GM21447 (cell line): ENCODE data around the gene SHISAL1.
"Not testable (repeated sequence)": the region's sequence is repeated elsewhere in the genome, so short reads cannot be mapped to it uniquely, and the experiment has no call there.

Experiments
- ATAC-seq: cut with Tn5 transposase; IDR thresholded peaks from one replicate; pipeline ENCODE4 v1.9.1; 2021; ENCODE audit not compliant: unreplicated experiment

SHISAL1 gene

DNA sequence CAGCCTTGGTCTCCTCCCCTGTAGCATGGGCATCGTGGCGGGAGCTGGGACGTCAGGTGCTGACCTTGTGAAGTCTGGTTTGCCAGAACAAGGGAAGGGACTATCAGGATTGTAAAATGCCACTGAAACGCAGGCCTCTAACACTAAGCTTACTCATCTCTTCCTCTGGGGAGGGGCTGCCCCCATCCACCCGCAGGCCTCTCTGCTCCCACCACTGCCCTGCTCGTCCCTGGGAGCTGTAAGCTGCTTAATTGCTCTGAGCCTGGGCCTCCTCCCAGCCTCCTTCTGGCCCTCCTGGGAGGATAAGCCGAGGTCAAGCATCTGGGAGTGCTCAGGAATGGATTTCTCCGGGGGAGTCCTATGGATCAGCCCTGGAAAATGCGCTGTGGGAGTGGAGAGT, 8.4 kb downstream of the SHISAL1 start:
- no peak for ATAC-seq

DNA sequence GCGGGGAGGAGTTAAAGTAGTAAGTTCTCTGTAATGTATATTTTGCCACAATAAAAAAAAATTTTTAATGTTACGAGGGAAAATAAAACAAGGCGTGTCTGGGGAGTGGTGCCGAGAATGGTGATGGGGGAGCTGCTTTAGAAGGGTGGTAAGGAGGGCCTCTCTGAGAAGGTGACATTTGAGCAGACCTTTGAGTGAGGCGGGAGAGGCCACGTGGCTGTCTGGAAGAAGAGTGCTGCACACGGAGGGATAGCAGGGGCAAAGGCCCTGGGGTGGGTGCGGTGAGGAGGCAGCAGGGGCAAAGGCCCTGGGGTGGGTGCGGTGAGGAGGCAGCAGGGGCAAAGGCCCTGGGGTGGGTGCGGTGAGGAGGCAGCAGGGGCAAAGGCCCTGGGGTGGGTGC, 10.4 kb downstream of the SHISAL1 start:
- ATAC-seq = not testable (repeated sequence)

DNA sequence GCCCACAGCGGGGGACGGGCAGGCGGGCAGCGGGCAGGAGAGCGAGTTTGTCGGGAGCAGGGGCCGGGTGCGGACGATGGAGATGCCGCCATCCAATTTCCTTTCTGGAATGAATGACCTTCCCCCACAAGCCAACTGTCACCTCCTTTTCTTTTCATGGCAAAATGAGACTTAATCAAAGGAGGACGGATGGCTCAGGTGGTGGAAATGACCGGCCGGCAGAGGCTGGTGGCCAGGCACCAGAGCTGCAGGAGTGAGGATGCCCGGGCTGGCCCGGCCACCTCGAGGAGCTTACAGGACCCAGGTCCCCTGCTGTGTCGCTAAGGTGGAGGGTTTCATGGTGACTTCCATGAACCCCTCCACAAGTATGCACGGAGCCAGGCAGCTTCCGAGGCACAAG, 11.7 kb downstream of the SHISAL1 start:
- ATAC-seq = no peak

DNA sequence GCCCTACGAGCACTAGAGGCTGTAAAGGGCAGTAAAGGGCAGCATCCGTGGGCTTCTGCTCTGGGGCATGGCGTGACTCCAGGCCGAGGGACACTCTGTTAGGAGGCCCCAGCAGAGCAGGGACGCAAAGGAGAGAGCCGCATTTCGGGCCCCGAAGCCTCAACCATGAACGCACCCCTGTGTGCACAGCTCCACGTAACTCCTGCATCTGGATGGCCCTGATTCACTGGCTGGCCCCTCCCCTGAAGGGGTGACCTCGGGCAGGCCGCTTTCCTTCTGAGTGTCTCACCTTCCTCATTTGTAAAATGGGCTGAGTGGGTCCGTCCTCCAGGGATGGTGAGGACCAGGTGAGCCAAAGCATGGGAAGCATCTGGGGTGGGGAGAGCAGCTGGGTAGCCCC, 13.6 kb downstream of the SHISAL1 start:
- ATAC-seq = no peak

GRCh38 chr22:44298406-44299091, 14.2 kb downstream of the SHISAL1 start:
- ATAC-seq = no peak

- ATAC-seq = no peak
These were observed 15.2 kb downstream of the SHISAL1 start for GRCh38 chr22:44297470-44298061.

DNA sequence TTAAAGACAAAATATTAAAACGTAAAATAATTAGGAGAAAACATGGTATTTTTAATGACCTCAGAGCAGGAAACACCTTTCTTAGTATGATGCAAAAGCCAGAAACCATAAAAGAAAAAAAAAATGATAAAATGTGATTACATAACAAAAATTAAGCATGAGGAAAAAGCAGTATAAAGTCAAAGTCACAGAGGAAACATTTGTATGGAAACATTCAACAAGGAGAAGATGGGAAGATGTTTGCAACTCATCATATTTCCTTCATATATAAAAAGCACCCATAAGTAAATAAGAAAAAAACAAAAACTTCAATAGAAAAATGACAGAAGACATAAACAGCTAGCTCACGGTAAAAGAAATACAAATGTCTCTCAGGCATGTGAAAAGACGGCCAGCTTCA, 17.3 kb downstream of the SHISAL1 start:
- no peak for ATAC-seq

DNA sequence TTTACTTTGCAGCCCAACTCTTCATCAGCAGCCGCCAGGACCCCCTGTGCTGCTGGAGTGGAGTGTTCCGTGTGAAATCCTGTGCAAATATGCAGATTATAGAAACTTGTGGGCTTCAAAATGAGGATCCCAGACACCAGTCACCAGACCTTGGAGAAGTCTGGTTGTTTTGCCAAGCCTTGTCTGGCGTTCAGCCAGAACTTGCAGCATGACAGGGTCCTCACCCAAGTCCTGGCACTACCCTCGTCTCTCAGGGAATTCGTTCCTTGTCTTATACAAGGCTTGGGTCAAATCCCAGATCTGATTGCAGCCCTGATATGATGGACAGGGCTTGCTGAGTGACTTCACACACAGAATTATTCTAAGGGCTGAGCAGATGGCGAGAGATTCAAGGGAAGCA, 18.9 kb downstream of the SHISAL1 start:
- ATAC-seq = no peak

GRCh38 chr22:44293034-44293433, 19.7 kb downstream of the SHISAL1 start:
- ATAC-seq = no peak

- no peak for ATAC-seq
These were observed 20.2 kb downstream of the SHISAL1 start for GRCh38 chr22:44292521-44292920.

GRCh38 chr22:44291674-44292360, 20.9 kb downstream of the SHISAL1 start:
- ATAC-seq = no peak

DNA sequence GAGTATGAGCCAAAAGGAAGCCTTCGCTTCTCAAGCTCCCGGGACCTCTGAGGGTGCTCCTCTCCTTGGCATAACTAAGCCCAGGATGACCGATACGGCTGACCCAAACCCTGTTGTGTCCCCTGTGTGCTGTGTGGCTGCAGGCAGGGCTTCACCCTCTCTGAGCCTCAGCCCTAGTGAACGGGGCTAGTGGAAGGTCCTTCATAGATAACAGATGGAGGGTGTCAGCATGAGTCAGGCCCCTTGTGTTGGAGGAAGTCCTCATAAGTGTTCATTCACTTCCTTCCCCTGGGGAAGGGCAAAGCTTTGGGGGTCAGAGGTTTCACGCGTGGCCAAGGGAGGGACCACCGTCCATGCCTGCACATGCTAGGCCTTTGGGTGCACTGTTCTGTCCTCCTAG, 21.5 kb downstream of the SHISAL1 start:
- no peak for ATAC-seq

DNA sequence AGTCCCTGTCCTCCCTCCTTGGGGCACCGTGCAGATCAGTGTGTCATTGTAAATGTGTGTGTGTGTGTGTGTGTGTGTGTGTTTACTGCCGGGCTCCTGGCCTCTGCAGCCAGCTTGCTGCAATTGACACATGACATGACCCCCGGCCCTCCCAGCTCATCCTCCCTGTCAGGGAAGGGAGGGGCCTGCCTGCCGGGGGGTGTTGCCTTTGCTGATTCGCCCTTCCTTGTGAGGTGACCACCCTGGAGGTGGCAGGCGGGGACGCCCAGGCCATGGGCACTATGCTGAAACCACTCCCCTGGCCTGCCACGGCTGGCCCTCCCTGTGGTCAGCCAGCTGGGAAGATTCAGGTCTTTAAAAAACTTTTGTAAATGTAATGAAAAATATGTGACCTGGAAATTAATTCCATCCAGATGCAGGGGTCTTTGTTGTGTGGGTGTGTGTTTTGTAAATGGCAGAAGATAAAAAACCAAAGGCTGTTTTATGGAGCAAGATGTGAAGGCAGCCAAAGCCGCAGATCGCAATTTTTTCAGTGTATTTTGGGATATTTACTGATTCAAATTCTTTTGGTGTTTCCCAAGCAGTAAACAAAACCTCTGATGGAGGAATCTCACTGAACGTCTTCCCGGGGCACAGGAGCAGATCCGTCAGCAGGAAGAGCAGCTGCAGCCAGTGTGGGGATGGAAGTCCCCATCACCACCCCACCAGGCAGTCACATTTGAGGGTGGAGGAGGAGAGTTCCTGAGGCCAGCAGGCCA, 23.2 kb downstream of the SHISAL1 start:
- ATAC-seq = no peak

DNA sequence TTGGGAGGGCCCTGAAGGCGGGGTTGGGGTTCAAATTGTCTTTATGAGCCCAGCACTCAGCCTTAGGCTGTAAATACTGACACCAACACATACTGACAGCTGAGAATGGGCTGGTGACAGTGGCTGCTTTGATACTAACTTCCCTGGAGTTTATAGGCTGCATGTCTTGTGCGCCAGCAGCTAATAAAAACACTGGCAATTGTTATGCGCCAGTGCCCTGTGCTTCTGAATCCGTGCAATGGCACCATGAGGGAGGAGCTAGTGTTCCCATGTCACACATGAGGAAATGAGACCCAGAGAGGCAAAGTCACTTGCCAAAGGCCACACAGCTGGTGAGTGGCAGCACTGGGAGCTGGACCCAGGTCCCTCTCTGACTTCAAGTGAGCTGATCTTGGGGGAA, 23.8 kb downstream of the SHISAL1 start:
- no peak for ATAC-seq

DNA sequence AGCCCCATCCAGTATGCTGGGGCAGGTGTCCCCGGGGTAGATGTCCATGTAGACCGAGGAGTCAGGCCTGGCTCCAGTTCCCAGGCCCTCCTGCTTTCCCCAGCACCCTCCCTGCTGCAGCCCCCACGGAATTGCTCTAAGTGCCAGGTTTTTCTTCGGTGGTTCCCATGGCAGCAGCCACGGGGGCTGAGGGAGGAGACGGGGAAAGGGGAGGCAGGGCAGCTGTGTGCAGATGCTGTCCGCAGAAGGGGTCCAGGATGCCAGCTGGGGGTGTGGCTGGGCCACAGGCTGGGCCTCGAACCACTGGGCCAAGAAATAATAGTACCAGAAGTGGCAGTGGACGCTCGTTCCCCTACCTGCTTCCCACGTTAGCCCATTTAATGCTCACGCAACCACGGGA, 25.0 kb downstream of the SHISAL1 start:
- no peak for ATAC-seq

GRCh38 chr22:44287121-44287693, 25.5 kb downstream of the SHISAL1 start:
- no peak for ATAC-seq

DNA sequence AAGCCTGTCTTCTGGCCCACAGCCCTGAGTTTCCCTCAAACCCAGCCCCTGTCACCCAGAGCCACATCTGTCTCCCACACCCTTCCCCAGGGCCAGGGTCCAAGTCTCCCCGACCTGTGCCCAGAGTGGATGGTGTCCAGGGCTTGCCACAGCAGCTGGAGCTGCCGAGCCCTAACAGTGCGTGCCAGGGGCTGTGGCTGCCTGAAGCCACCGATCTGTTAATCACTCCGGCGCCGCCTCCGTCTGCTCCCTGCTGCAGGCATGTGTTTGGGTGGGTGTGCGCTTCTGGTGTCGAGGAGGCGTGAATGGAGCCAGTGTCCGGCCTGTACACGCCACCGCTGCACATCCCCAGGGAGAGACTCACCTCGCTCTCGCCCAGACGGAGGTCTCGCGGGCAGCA, 26.1 kb downstream of the SHISAL1 start:
- ATAC-seq = no peak

GRCh38 chr22:44284711-44285110, 28.0 kb downstream of the SHISAL1 start:
- no peak for ATAC-seq

DNA sequence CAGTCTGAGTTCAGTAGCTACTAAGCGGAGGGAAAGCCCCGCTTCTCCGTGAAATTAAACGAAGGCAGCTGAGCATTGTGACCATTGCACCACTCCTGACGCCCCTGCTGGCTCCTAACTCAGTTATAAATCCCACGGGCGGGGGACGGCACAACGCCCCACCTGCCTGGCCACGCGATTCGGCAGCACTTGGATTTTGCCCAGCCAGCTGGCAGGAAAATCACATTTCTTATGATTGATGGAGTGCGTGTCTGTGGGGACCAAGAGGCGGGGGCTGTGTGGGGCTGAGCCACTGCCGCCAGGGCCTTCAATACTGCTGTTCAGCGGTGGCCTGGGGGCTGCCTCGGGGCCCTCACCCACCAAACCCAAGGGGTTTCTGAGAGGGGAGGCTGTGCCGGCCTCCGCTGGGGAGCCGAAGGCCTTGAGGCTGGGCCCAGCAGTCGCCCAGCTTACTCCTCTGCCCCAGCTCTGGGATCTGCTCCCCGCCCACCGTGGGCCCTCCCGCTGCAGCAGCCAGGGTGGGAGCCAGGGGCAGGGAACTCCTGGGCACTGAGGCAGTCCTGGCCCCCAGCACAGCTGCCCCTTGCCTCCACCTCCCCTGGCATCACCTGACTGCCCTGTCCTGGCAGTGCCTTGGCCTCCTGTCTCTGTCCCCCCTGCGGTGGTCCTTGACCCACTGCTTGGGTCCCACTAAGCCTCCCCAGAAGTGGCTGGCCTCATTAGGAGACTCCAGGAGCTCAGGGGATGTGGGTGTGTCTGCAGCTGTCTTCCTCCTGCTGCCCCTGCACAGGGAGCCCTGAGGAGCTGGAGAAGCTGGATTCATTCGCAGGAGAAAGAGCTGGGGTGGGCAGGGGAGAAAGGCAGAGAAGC, 30.7 kb downstream of the SHISAL1 start:
- ATAC-seq = no peak

GRCh38 chr22:44280665-44281188, 32.0 kb downstream of the SHISAL1 start:
- no peak for ATAC-seq
